ENCODE measurements around the gene TRAF7. TPM values are rescaled to one million over a fixed set of nuclear protein-coding genes. Genes with fewer than 3 reads are reported as not detected.

The TRAF7 gene
- total RNA-seq, 2 experiments from 2014 or later = 50.2 to 51.8 TPM

Small RNA genes lying within 50 kb of the gene (microRNA-seq; reads per million reads assigned to microRNA genes)
- gene MIR3180-5 = not detected
- gene MIR4516 = not detected
- not detected for gene MIR6511B1

Other genes starting within 250 kb of the TRAF7 start
- gene HS3ST6, start 237.4 kb upstream of the TRAF7 start, total RNA-seq = not detected
- gene MSRB1, start 212.6 kb upstream of the TRAF7 start, total RNA-seq = 10 to 100 TPM; 12.0 to 12.5 TPM
- not detected for gene RPL3L, start 201.1 kb upstream of the TRAF7 start, total RNA-seq
- 100 to 1,000 TPM; 108 to 115 TPM for gene NDUFB10, start 196.2 kb upstream of the TRAF7 start, total RNA-seq
- 1,000 to 10,000 TPM; 2,404 to 2,409 TPM for gene RPS2, start 191.0 kb upstream of the TRAF7 start, total RNA-seq
- gene RNF151, start 188.9 kb upstream of the TRAF7 start, total RNA-seq = not detected
- 10 to 100 TPM; 29.4 to 30.7 TPM for gene TBL3, start 183.7 kb upstream of the TRAF7 start, total RNA-seq
- gene NOXO1, start 174.3 kb upstream of the TRAF7 start, total RNA-seq = 1 to 10 TPM in 1 of 2 experiments, under 1 TPM in 1; 0.58 to 1.8 TPM
- 10 to 100 TPM; 28.8 to 31.9 TPM for gene GFER, start 171.6 kb upstream of the TRAF7 start, total RNA-seq
- 1 to 10 TPM; 2.0 to 2.2 TPM for gene SYNGR3, start 165.8 kb upstream of the TRAF7 start, total RNA-seq
- 10 to 100 TPM; 67.8 to 77.1 TPM for gene ZNF598, start 146.0 kb upstream of the TRAF7 start, total RNA-seq
- under 1 TPM in 1 of 2 experiments, not detected in 1; 0.42 TPM for gene NPW, start 136.0 kb upstream of the TRAF7 start, total RNA-seq
- gene NHERF2, start 128.9 kb upstream of the TRAF7 start, total RNA-seq = 1 to 10 TPM; 4.2 to 4.3 TPM
- 10 to 100 TPM; 19.4 to 20.7 TPM for gene NTHL1, start 107.9 kb upstream of the TRAF7 start, total RNA-seq
- 100 to 1,000 TPM; 113 to 125 TPM for gene TSC2, start 107.8 kb upstream of the TRAF7 start, total RNA-seq
- gene PKD1, start 19.9 kb upstream of the TRAF7 start, total RNA-seq = 10 to 100 TPM; 95.5 to 97.3 TPM
- gene RAB26, start 7.2 kb upstream of the TRAF7 start, total RNA-seq = under 1 TPM; 0.40 to 0.69 TPM
- gene CASKIN1, start 40.8 kb downstream of the TRAF7 start, total RNA-seq = 1 to 10 TPM in 1 of 2 experiments, under 1 TPM in 1; 0.88 to 1.1 TPM
- gene MLST8, start 49.7 kb downstream of the TRAF7 start, total RNA-seq = 10 to 100 TPM; 32.1 to 33.1 TPM
- gene BRICD5, start 55.1 kb downstream of the TRAF7 start, total RNA-seq = 10 to 100 TPM; 17.3 to 18.4 TPM
- 10 to 100 TPM; 22.6 to 23.2 TPM for gene PGP, start 59.1 kb downstream of the TRAF7 start, total RNA-seq
- 10 to 100 TPM; 34.1 to 34.8 TPM for gene E4F1, start 67.8 kb downstream of the TRAF7 start, total RNA-seq
- 1 to 10 TPM; 2.2 to 3.2 TPM for gene DNASE1L2, start 80.7 kb downstream of the TRAF7 start, total RNA-seq
- 10 to 100 TPM; 37.4 to 38.0 TPM for gene ECI1, start 95.8 kb downstream of the TRAF7 start, total RNA-seq
- gene RNPS1, start 112.3 kb downstream of the TRAF7 start, total RNA-seq = 100 to 1,000 TPM; 212 to 220 TPM
- 1 to 10 TPM; 7.8 to 8.3 TPM for gene ABCA3, start 184.9 kb downstream of the TRAF7 start, total RNA-seq